MM.1S (cell line): ENCODE measurements around the gene FBXL7.

Source experiments
- CTCF ChIP-seq: fragments of 300-600 bp; sonication (generic); IDR thresholded peaks from 2 replicates; pipeline ENCODE4 v1.5.1; 2016; ENCODE audit warnings: antibody characterized with exemption, low read length, mixed read lengths
- EZH2 ChIP-seq: fragments of 300-600 bp; sonication (generic); optimal IDR thresholded peaks from 2 replicates; pipeline ENCODE3; 2017; ENCODE audit warnings: low read depth, mild to moderate bottlenecking, antibody characterized with exemption, low read length, mixed read lengths

- TF ChIP-seq CTCF: no peak
- no peak for TF ChIP-seq EZH2
Measured at GRCh38 chr5:15877914-15878313, 377.9 kb downstream of the FBXL7 start.
